Amygdala (tissue), 56 donors: ENCODE measurements around the gene ATG5.

Source experiments
- DNase-seq, 56 donors: peaks; one replicate each; lab custom pipeline; 2025; lab: John Stamatoyannopoulos, UW

The ATG5 gene

DNA sequence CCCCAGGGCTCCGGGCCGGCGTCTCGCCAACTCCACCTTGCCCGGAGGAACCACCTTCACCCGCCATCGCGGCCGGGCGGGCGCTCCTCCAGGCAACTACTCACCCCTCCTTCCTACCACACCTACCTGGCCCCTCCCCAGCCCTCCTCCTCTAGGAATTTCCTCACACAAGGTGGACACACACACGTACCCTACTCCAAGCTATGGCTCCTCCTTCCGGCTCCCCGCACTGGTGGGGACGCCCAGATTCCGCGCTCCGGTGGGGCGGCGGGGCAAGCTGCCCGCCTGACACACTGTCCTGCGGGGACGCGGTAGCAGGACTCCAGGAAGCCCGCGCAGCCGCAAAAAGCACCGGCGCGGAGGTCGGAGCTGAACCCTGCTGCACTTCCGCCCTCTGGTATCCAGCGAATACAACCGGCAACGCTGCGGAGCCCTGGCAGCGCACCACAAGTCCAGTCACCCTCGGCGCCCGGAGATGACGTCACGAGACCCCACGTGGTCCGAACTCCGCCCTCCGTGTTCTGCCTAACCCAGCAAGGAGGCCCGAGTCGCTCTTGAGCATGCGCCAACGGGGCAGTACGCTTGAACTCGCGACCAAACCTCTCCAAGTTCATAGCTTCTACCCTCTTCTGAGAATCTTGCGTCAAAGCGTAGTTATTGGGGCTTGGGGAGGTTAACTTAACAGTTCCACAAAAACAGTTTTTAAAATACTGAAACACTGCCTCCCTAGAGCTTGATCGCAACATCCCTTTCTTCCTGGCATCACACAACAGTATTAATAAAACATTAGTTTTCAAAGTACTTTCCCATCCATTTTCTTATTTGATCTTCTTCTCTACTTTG is at the start of gene ATG5:
TSS of gene ATG5 (minus strand) at position 425 of the 843 bp plus-strand sequence. CDS start 9,552 bp downstream, outside the sequence.
- peak; percentile 81 to 100 (median 97) for DNase-seq

DNA sequence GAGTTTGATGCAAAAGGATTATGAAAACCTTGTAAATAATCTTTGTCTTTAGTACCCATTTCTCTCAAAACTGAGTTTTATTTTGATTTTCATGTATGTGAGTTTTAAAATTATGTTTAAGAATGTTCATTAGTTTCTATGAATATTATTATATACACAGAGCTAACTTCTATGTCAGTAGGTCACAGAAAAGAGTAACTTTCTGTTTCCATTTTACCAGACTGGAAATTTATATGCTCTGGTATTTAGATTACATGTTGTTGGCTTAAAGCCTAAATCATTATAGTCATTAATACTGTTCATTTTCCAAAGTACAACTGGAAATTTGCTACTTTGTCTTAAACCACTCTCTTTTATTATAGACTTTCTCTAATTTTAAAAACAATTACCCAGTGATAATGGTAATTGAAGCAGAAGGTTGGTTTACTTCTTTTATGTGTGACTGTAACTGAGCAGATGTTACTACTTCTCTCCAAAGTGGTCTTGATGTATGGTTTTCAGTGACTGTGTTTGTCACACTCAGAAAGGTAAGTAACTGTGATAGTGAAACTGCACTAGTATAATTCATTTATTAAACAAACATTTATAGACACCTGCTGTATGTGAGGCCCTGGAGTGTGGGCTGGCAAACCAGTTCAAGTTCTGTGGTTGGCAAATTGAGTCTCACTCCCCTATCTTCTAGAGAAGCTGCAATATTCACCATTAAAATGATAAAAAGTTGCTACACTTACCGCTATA is 48.1 kb upstream of the ATG5 start:
- DNase-seq, result no peak

DNA sequence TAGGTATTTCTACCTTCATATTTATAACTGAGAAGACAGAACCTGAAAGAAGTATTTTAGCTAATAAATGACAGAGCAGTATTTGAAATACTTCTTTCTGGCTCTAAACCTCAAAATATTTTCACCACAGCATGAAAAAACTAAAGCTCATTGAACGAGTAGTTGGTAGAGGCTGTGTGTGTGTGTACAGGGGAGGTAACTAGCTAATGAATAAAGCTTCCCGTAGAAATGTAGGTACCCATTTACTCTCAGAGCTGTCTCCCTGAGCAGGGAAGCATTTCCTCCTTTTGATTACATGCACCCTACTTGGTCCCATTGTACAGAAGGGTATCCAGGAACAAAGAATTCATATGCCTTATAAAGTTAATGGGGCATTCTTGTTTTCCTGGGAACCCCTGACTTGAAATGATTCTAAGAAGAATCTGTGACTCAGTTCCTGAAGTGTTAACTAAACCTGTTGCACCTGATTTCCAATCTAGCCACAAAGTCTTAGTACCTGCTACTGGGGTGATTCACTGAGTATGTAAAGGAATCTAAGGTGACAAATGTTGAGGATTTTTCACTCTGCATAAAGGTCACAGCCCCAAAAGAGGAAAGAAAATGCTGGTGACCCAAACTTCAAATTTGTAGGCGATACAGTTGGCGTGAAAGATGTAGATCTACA is 47.4 kb upstream of the ATG5 start:
- DNase-seq, result no peak

DNA sequence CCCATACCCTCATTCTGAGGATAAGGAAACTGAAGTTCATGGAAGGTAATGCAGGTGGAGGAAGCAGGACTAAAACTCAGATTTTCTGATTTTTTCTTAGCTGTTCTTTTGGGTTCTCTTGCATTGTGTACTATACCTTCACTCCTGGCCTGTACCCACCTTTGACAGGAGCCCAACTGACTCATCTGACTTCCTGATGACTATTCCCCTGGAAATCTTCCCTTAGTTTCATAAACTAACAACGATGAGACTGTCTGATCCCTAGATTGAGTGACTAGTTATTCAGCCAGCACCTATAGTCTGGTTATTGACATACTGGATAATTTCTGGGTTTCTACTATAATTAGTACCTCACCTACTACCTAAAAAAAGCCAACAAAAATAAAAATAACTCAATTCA is 45.1 kb upstream of the ATG5 start:
- no peak for DNase-seq

DNA sequence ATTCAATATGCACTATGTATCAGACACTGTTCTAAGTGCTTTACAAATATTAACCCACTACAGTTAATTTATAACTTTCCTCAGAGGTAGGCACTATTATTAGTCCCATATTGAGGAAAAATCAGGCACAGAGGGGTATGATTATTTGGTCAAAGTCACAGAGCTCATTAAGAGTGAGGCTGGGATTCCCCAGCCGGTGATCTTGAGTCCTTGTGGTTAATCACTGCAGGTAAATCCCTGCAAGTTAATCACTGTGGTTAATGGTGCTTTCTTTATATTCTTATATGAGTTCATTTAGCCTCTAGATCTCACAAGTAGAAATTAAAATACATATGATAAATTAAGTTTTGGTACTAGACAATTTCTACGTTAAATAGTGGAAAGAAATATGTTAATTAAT is 44.2 kb upstream of the ATG5 start:
- no peak for DNase-seq

DNA sequence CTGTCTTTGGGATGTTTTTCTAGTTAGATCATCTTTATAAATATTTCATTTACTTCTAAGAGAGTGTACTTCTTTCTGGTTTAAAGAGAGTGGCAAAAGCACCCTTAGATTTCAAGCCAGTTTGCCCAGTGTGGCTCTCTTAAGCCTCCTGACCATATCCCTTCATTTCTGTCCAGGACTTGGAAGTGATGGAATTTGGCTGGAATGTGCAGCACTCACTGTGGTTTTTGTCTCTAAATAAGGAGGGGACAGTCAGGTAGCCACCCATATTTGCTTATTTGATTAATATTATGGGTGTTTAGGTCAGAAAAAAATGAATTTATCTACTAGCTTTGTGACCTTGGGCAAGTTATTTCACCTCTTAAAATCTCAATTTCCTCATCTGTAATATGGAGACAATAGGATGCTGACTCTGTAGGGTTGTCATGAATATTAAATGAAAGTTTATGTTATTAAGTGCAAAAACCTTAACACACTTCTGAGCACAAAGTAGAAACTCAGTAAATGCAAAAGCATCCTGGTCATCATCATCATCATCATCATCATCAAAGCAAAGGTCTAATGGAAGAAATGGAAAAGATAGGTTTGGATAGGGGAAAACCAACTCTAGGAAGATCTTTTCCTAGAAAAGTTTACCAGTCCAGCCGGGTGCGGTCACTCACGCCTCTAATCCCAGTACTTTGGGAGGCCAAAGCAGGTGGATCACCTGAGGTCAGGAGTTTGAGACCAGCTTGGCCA is 38.0 kb upstream of the ATG5 start:
- no peak for DNase-seq

DNA sequence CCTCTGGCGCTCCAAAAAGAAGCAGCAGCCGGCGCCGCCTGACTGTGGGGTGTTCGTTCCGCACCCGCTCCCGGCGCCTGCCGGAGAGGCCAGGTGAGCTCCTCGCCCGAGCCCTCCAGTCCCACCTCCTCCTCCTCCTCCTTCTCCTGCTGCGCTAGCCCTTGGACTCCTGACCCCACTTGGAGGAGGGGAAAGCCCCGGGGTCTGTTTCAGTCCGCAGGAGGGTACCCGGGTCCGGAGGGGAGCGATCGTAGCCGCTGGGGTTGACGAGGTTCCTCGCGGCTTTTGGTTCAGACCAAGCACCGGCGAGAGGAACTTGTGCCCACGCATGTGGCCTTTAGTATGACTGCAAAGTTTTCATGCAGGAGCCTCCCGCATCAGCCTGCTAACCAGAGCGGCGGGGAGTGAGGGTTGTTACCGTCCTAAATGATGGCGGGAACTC is 35.5 kb upstream of the ATG5 start:
- DNase-seq, result peak in 1 of 56 donors; percentile 3

DNA sequence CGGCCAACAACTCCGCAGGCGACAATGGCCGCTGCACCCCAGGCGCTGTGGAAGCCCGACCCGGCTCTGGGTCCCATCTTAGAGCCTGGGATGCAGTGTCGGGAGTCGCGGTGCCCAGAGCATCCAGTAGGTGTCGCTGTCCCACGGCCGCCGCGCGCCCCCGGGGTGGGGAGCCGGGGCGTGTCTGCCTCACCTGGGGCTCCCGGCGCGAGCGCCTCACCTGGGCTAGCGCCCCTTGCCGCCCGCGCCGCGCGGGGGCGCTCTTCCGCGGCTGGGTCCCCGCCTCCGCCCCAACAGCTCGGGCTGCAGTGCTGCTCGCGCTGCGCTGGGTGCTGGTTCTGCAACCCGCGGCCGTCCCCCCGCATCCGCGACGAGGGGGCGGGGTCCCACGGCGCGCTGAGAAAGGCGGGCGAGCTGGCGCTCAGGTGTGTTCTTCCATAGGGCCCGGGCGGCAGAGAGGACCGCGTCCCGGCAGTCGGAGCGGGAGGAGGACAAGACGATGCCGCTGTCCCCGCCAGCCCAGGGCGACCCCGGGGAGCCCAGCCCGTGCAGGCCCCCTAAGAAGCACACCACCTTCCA is 34.9 kb upstream of the ATG5 start, which contains the start of gene CRYBG1:
TSS of gene CRYBG1 (plus strand) at position 308 of the 579 bp plus-strand sequence. CDS start at position 500, 192 bp downstream.
- peak in 29 of 56 donors; percentile 1 to 50 (median 10) for DNase-seq

DNA sequence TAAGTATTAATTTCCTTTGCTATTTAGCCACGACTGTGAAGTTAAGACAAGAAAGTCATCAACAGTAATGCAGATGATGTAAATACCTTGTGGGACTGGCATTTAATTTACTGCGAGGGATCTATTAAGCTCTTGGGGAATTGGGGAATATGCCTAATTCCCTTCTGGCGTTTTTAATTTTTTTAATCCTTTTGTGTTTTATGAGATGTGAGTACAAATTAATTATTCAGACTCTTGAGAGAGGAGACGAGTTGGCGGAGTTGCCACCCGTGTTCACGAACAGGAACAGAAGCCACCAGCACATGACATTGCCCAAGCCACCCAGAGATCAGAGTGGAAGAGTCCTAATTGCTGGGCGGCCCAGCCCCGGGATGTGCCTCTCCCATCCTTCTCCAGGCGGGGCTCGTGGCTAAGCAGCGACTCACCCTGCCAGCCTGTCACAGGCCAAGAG is 34.4 kb upstream of the ATG5 start:
- no peak for DNase-seq

DNA sequence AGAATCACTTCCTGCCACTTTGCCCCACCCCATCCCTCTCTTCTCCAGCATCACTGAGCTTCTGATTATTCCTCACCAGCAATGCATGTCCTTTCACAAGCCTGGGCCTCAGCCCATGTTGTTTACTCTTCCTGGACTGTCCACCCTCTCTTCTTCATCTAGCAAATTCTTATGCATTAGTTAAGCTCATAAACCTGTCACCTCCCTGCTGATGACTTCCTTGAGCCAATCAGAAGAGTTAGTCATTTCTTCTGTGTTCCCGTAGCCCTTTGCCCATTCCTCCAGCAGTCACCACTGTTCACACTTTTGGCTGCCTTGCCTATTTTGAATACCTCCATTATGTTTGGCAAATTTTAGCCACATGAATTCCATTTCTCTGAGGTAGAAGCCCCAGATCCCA is 30.8 kb upstream of the ATG5 start:
- DNase-seq, result no peak

DNA sequence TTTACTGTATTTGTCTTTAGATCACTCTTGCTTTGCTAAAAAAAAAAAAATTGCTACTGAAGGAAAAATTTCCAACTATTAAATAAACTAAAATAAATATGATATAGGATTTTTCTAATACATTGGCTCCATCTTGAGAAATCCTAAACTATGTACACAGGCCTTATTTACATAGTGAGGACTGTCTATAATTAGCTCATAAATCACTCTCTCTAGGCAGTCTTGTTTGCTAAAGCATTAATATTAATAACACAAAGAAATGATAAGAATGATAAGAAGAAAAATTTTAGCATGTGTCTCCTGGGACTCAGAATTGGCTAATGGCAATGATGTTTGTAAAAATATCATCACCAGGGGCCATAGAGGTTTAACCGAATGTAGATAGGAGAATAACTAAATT is 21.7 kb upstream of the ATG5 start:
- DNase-seq, result no peak

DNA sequence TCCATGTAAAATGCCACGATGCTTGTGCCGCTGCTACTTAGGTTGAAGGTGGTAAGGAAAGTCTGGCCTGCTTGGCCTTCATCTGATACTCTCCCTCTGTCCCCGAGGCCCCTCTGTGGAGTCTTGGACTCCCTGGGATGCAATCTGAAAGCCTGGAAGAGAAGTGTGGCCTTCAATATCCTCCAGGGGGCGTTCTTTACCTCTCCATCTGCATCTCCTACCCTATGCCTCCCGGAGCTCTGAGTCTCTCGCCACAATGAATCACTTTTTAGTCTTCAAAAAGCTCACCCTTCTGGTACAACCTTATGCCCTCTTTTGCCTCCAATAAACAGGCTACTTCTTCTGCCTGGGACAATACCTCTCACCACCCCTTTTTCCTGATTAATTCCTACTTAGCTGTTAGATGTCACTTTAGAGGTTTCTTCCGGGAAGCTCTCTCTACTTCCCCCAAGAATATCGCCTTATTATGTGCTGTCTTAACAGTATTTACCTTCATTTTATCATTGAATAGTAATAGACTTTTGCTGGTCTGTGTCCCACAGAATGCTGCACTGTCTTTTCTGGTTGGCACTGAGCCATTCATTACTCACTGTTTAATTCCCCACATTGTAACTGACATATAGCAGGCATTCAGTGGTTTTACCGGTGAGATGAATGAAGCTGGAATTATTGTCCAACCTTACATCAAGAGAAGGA is 13.9 kb upstream of the ATG5 start:
- peak in 31 of 56 donors; percentile 1 to 74 (median 19) for DNase-seq

DNA sequence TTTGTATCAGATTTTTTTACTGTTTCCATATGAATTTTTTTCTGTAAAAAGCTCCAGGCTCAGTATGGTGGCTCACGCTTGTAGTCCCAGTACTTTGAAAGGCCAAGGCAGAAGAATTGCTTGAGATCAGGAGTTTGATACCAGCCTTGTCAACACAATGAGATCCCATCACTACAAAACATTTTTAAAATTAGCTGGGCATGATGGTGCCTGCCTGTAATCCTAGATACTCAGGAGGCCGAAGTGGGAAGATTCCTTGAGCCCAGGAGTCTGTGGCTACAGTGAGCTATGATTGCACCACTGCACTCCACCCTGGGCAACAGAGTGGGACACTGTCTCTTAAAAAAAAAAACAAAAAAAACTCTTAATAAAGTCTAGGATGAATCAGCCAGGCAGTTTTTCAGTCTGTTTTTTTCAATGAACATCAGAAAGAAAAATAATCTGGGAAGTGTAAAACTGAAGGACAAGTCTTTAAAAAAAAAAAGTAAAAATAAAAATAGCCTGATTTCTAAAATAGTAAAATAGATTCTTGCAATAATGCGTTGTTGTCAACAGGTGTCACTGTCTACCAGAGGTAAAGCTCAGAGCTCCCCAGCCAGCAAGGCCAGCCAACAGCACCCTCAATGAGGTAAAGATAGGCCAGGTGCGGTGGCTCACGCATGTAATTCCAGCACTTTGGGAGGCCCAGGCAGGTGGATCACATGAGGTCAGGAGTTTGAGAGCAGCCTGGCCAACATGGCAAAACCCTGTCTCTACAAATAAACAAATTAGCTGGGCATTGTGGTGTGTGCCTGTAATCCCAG is 9.3 kb upstream of the ATG5 start:
- peak in 11 of 56 donors; percentile 0 to 10 (median 1) for DNase-seq

DNA sequence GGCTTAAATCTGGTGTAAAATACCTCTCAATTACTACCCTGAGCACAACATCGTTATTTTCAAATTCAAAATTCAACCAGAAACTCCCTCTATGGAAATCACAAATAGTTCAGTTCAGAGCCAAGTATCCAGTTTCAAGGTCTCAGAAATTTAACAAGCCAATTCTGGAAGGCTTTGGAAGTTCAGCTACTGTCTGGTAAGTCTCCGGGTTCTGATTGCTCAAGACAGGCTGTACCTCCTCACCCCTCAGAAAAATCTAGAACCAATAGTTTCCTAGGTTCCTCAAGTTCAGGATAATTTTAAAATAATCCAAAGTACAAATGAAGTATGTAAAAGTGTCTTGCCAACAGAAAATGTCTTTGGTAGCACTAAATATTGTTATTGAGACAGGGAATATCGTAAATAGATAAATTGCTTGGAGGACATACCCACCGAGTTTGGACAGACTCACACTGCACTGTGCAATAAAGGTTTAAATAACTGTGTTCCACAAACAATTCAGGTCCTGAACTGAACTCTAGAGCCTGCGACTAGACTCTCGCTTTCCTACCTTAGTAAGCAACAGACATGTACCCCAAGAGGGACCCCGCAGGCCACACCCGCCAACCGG is 729 bp downstream of the ATG5 start:
- DNase-seq, result peak in 1 of 56 donors; percentile 11

DNA sequence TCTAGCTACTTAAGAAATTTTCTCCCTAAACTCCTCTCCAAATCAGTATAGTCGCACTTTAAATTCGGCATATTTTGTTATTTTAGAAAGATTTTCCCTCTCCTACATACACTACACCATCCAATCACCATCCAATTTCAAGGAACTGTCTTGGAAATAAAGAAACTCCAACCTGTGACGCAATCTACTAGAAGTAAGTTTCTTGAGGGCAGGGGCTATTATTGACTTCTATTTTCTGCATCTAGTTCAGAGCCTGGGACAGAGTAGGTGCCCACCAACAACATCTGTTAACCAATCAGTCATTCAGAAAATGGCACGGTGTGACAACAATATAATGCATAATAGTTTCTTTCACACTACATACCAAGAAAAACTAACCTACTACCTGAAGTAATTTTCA is 3.6 kb downstream of the ATG5 start:
- DNase-seq, result no peak

DNA sequence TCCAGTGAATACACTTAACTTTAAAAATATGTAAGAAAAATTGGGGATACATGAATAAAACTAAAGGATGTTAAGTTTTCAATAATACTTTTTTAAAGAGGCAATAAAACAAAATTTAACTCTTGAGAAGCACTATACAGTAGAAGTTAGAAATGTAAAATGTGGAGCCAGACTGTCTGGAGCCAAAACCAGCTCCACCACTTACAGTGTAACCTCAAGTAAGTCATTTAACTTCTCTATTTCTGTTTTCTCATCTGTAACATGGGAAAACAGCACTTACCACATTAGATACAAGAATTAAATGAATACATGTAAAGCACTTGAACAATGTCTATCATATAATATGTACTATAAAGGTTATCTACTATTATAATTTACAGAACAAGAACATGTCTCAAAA is 6.7 kb downstream of the ATG5 start:
- no peak for DNase-seq

DNA sequence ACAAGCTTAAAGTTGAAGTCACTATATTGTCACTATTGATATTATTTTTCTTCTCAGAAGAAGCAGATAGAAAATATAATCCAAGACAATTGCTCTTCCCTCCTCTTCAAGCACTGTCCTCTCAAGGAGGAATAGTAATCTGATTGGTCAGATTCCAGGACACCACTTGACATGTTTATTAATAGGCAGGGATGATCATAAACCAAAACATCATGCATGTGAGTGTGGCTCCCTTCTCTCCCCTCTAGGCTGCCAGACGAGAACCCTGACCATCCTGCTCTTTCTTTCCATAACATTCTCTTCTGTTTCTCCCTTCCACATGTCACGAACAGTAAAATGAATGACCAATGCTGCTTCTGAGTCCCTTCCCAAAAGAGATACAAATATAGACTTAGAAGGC is 7.5 kb downstream of the ATG5 start:
- DNase-seq, result no peak

DNA sequence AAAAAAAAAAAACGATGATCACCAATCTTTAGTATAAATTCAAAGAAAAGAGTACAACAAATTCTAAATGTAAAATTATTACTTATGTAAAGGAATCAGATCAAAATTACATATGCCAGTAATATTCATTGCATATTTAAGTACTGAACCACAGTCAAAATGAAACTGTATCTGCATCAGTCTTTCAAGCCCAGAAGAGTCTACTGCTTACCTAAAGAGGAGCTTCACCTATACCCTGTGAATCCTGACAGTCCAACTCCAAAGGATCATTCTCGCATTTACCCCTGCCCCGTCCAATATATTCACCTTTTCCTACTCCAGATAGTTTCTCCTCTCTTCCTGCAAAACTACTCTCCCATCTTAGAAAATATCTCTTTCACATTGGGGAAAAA is 9.2 kb downstream of the ATG5 start:
- no peak for DNase-seq
